Stimulated activated CD8-positive, alpha-beta memory T cell treated with anti-CD3 and anti-CD28 coated beads, Interleukin-4, amount 100 ng/mL, for 4 hours (primary cell): ENCODE measurements around the gene WDR47.
"Not testable (repeated sequence)": the region's sequence is repeated elsewhere in the genome, so short reads cannot be mapped to it uniquely, and the experiment has no call there.

Source experiments
- DNase-seq, 2 donors: peaks; one replicate each; pipeline ENCODE4 v3.0.0-alpha.2; 2020; ENCODE audit warnings: low read depth in 2 of 2, low spot score in 1 of 2

The WDR47 gene

DNA sequence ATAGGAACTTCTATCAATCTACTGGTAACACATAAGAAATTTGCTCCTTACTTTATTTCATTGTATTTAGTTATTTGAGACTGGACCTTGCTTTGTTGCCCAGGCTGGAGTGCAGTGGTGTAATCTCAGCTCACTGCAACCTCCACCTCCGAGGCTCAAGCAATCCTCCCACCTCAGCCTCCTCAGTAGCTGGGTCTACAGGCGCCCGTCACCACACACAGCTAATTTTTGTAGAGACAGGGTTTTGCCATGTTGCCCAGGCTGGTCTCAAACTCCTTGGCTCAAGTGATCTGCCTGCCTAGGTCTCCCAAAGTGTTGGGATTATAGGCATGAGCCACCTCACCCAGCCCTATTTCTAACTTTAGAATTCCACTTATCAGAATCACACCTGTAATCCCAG lies 10.2 kb upstream of the WDR47 start:
- DNase-seq = not testable (repeated sequence)

DNA sequence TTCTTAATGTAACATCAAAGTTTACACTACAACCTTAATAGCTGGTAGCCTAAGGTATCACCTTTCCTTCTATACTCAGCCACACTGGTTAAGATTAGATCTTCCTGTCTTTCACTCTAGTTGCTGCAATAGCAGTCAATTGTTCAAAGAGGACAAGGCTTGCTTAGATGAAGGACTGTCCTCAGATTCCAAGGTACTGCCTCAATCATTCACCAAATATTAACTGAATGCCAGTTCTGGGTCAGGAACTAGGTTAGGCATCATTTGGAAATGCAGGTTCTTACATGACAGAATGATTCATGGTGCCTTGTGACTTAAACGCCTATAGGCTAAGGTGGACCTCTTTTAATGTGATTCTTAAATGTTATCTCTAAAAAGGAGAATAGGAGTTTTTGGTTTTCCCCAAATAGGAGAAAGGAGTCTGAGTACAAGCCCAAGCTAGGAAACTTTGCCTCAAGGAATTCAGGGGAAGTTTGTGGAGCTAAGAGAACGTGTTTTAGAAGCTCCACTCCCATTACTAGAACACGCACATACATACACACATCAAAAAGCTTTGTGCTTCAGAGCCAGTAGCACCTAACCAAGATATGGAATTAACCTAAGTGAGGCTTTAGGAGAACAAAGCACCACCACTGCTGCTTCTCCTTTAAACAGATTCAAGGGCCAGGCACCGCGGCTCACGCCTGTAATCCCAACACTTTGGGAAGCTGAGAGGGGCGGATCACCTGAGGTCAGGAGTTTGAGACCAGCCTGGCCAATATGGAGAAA lies 8.5 kb upstream of the WDR47 start:
- no peak for DNase-seq

DNA sequence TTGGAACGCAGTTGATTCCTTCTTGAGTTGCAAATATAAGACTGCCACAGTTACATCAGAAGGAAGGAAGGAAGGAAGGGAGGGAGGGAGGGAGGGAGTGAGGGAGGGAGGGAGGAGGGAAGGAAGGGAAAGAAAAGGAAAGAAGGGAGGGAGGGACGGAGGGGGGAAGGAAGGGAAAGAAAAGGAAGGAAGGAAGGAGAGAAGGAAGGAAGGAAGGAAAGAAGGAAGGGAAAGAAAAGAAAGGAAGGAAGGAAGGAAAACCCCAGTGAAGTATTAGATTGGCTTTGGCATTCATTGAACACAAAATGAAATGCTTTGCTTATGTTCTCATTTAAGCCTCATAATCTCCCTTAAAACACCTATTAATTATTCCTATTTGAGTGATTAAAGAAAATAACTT lies 6.4 kb upstream of the WDR47 start:
- no peak for DNase-seq

DNA sequence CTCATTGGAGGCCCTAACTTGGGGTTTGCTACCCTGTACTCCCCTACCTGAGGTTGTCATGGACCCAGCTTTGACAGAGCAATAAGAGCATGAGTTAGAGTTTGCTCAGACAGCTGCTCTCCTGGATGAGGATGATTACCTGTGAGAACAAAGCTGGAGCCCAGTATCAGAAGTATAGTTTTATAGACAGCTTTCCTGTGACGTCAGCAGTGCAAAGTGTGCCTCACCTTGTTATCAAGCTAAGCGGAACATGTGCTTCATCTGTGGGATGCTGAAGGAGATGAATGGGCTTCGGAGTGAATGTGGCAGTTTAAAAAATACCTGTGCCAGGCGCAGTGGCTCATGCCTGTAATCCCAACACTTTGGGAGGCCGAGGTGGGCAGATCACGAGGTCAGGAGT lies 5.4 kb upstream of the WDR47 start:
- DNase-seq = no peak

DNA sequence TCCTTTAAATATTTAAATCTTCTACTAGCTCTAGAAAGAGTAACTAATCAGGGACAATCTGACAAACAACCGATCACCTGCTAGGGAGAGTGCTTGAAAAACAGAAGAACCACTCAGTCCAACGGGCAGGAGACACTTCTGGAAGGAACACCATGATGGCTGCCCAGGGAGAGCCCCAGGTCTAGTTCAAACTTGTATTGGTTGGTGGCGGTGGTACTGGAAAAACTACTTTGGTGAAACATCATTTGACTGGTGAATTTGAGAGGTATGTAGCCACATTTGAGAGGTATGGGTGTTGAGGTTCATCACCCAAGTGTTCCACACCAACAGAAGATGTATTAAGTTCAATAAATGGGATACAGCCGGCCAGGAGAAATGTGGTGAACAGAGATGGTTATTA lies 4.8 kb upstream of the WDR47 start:
- no peak for DNase-seq

DNA sequence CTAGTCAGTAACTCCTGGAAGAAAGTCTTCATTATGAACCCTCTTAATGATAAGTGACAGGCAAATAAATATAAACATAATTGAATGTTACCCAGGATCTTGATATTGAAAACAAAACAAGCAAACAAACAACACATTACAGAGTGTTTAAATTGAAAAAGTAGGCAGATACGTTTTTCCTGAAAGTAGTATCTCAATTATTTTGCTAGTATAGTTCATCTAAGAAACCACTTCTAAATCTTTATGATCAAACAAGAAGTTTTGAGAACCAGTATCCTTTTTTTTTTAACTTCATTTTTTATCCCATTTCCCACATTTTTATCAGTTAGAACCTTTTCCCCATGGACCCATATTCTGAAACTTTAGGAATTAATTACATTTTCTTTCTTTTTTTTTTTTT lies 3.7 kb upstream of the WDR47 start:
- DNase-seq = no peak

DNA sequence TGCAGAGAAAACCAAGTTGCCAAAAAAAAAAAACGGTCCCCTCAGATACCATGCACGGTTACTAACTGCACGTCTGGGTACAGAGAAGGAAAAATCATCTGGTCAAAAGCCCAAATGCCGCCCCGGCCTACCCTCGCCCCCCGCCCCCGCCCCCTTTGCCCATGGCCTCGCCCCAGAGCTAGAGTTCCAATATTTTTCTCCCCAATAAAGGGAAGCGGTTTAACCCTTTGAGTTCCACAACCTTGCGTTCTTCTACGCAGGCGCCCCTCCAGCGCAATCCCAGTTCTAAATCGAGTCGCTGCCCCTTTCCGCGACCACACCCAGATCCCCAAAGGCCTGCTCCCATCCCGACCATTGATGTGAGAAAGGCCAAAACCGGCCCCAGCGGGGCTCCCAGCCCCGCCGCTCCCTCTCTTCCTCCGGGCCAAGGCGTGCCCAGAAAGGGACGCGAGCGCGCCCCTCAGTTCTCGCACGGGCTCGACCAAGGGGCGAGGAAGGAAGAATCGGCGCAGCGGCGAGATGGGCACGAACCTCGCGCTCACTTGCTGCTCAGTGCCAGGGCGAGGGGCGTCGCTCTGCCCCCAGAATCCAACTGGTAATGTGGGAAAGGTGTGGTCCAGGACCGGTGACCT lies 797 bp downstream of the WDR47 start:
- DNase-seq = no peak

DNA sequence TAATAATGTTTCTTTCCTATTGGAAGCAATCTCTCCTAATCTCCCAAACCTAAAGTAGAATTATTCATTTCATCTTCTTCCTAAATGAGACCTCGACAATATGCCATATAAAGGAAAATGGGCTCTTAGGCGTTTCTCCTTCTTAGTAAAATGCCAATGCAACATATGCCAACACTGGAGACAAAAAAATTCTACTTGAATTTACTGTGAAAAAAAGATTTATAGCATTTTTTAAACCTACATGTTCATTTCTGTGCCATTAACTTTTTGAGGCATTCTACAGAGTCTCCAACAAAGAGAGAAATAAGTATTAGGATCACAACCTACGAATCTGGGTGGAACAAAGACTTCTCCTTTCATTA lies 1.3 kb downstream of the WDR47 start:
- DNase-seq = no peak

DNA sequence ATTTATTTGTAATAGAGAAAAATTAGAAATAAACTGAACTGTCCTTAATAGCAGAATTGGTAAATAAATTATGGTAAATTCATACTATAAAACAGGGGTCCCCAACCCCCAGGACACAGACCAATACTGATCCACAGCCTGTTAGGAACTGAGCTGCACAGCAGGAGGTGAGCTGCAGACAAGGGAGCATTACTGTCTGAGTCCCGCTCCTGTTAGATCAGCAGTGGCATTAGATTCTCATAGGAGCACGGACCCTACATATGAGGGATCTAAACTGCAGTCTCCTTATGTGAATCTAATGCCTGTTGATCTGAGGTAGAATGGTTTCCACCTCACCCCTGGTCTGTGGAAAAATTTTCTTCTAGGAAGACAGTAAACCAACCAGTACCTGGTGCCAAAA lies 7.5 kb downstream of the WDR47 start:
- DNase-seq = no peak

DNA sequence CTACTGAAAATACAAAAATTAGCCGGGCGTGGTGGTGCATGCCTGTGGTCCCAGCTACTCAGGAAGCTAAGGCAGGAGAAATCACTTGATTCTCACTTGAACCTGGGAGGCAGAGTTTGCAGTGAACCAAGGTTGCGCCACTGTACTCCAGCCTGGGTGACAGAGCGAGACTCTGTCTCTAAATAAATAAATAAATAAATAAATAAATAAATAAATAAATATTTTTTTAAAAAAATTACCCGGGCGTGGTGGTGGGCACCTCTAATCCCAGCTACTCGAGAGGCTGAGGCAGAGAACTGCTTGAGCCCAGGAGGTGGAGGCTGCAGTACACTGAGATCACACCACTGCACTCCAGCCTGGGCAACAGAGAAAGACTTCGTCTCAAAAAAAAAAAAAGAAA lies 12.4 kb downstream of the WDR47 start:
- not testable (repeated sequence) for DNase-seq

DNA sequence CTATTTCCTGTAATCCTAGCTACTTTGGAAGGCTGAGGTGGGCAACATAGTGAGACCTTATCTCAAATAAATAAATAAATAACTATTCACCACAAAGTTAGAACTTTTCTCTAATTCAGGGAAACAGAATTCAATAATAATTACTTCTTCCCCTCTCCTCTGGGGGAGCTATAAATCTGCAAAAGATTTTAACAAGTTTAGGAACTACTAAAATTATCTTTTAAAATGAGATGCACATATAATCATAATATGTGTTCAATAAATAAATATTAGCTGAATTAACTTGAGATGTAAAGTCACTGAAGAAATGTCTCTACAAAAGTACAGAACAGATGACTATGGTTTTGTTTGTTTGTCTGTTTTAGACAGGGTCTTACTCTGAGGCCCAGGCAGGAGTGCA lies 14.1 kb downstream of the WDR47 start:
- no peak for DNase-seq

DNA sequence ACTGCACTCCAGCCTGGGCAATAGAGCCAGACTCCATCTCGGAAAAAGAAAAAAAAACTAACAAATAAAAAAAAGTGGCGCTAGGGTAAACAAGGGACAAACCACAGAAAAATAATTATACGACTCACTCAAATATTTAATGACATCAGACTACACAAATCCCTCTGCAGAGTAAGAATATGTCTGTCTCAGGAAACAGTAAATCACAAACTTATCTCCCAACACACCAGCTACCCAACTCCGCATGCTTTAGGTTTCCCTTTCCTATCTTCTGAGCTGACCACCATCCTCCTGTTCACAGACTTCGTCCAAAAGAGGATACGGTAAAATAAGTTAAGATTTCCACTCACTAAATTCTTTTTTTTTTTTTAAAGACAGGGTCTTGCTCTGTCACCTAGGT lies 16.2 kb downstream of the WDR47 start:
- no peak for DNase-seq

DNA sequence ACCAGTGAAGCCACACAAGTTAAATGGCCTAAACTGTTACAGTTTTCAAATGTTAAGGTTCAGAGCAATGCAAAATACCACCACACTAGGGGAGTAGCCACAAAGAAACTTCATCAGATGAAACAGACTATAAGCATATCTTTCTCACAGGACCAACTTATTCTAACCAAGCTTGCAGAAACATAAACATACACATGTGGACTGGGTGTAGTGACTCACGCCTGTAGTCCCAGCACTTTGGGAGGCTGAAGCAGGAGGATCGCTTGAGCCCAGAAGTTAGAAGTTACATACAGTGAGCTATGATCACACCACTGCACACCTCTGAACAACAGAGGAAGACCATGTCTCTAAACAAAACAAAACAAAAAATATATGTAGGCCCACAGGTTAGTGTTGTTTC lies 17.3 kb downstream of the WDR47 start:
- DNase-seq = no peak

DNA sequence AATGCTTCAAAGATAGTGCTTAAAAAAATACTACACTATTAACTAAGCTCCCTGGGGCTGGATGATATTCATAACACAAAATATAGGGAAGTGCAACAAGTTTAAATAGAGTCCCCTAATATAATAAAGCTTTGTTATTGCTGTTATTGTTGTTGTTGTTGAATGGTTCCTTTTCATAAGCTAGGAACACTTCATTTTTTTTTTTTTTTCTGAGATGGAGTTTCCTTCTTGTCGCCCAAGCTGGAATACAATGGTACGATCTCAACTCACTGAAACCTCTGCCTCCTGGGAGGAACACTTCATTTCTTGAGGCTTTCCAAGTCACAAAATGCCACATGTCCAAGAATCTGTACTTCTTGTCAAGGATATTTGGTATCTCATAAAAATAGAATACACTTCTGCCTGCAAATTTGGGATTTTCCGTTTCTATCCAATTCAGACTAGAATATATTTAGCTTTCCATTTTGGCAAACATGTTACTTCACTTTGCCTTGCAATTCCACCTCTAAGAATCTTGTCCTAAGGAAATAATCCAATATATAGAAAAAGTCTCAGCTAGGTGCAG lies 21.1 kb downstream of the WDR47 start:
- DNase-seq = no peak

DNA sequence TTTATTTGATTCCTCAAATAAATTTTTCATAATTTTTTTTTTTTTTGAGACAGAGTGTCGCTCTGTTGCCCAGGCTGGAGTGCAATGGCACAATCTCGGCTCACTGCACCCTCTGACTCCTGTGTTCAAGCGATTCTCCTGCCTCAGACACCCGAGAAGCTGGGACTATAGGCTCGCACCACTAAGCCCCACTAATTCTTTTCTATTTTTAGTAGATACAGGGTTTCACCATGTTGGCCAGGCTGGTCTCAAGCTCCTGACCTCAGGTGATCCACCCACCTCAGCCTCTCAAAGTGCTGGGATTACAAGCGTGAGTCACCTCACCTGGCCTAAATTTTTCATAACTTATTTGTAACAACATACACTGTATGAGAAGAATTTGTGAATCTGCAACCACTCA lies 24.2 kb downstream of the WDR47 start:
- not testable (repeated sequence) for DNase-seq

DNA sequence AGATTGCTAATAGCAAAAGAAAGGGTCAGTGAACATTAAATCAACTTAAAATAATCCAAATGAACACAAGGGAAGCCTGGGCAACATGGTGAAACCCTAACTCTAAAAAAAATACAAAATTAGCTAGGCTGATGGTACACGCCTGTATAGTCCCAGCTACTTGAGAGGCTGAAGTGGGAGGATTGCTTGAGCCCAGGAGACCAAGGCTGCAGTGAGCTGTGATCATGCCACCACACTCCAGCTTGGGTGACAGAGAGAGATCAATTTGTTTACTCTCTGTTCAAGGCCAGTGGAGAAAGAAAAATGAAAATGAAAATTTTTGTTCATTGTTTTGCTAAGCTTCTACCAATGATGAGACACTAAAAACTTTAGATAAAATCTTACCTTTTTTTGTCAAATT lies 24.8 kb downstream of the WDR47 start:
- no peak for DNase-seq

DNA sequence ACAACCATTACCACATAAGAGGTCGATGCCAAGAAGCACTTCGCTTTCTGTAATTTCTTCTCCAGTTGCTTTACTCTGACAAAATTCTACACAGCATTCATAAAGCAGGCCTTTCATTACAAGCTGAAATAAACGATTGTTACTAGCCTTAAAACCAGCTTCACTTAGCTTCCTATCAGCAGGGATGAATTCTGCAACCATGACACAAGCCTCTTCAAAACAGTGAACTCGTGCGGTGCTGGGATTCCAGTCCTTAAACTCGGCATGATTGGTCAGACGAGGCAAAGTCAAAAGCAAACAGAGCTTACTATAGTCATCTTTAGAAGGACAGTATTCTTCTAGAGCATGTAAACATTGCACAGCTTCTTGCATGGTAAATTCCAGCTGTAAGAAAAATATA lies 30.6 kb downstream of the WDR47 start:
- no peak for DNase-seq

DNA sequence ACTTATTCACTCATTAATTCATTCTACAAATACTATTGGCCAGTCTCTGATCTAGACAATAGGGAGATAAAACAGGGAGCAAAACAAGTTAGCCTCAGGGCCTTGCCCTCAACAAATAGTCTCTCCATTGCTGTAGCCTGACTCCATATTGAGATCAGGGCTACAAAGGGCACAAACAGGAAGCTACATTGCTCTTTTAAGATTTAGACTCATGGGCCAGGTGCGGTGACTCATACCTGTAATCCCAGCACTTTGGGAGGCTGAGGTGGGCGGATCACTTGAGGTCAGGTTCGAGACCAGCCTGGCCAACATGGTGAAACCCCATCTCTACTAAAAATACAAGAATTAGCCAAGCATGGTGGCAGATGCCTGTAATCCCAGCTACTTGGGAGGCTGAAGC lies 45.3 kb downstream of the WDR47 start:
- not testable (repeated sequence) for DNase-seq

DNA sequence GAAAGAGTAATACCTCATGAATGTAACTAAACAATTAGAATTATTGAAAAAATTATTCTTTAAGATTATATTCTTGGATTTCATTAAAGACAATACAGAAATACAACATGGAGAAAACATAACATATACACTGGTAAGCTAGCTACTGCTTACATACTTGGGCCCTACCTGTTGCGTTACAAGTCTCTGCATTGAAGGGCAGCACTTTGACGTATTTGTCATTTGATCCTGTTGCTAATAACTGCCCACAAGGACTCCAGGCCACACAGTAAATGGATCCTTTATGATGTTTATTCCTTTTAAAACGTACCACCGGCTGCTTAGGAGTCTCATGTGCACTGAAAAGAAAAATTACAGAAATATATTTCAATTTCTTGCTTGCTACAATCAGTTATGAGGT lies 58.8 kb downstream of the WDR47 start:
- no peak for DNase-seq

DNA sequence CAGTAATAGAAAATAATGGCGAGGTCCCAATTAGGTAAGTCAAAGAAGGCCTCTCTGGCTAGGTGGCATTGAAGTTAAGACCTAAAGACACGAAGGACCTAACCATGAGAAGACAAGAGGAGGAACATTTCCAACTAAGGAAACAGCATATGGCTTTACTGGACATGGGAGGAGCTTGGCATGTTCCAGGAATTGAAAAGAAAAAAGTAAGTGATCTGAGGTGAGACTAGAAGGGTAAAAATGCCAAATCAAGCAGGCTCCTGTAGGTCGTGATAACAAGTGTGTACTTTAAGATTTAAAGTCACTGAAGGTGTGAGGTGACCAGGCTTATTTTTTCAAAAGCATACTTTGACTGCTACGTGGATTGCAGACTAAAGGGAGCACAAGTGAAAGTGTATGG lies 65.2 kb downstream of the WDR47 start:
- no peak for DNase-seq

DNA sequence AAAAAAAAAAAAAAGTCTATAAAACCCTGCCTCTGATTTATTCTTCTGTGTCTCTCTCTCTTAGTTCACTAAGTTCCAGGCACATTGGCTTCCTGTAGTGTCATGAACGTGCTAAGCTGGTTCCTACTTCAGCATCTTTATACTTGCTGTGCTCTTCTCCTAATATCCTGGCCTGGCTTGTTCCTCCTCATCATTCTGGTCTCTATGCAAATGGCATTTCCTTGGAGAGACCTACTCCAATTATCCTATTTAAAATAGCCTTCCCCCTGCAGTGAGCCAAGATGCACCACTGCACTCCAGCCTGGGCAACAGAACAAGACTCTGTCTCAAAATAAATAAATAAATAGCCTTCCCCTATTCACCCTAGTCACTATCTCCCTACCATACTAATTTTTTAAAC lies 69.0 kb downstream of the WDR47 start:
- DNase-seq = no peak

DNA sequence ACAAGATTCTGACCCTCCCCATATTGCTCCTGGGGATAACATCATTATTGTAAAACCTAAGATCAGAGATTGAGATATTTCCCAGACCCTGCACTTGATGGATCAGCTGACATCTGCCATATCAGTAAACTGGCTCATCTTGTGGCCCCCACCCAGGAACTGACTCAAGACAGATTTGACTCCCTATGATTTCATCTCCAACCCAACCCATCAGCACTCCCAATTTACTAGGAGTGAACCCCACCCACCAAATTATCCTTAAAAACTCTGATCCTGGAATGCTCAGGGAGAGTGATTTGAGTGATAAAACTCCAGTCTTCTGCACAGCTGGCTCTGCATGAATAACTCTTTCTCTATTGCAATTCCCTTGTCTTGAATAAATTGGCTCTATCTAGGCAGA lies 72.6 kb downstream of the WDR47 start:
- DNase-seq = no peak
